Sigmoid colon (tissue), 4 donors: ENCODE results near the gene MYO7B.

Source experiments
- CTCF ChIP-seq, 4 experiments: fragments of 450-650 bp in 3 of 4; fragments of 200-600 bp in 1 of 4; IDR thresholded peaks; one replicate each; pipeline ENCODE4 v1.5.1; 2016 to 2019; ENCODE audit warnings: antibody characterized with exemption in 4 of 4, mild to moderate bottlenecking in 3 of 4, moderate library complexity in 2 of 4
- EP300 ChIP-seq, 4 donors: sonication (generic); formaldehyde crosslinking; IDR thresholded peaks; one replicate each; pipeline ENCODE4 v1.6.1; 2017; ENCODE audit warnings: antibody characterized with exemption in 4 of 4
- POLR2A ChIP-seq, 2 donors: fragments of 450-650 bp; IDR thresholded peaks; one replicate each; pipeline ENCODE4 v1.6.1; 2016; ENCODE audit warnings: antibody characterized with exemption in 2 of 2, mild to moderate bottlenecking in 2 of 2, moderate library complexity in 2 of 2

GRCh38 chr2:127531221-127531648 is 4.2 kb upstream of the MYO7B start:
- TF ChIP-seq CTCF (IDR thresholded peaks at IDR 0.05) (no peak), POLR2A (IDR thresholded peaks at IDR 0.05) (no peak), EP300 (IDR thresholded peaks at IDR 0.05) (no peak)
